ENCODE measurements around the gene USP32. TPM values are rescaled to one million over a fixed set of nuclear protein-coding genes. Genes with fewer than 3 reads are reported as not detected.

USP32 gene
- total RNA-seq, 1 donor from 2014 or later, result 53.6 TPM

- Mint-ChIP-seq H3K36me3 (ENCODE audit: unreplicated experiment) (peaks cover 2% of the 10 kb centered on the region), H3K27me3 (ENCODE audit: unreplicated experiment) (no peaks in the 10 kb centered on the region), H3K4me1 (ENCODE audit: unreplicated experiment) (peaks cover 31% of the 10 kb centered on the region), H3K4me3 (ENCODE audit: unreplicated experiment) (no peak overlapping the region), H3K27ac (ENCODE audit: unreplicated experiment) (no peak overlapping the region), H3K9me3 (ENCODE audit: unreplicated experiment) (no peaks in the 10 kb centered on the region)
- no peak for DNase-seq (ENCODE audit: extremely low spot score, unreplicated experiment)
- TF ChIP-seq CTCF (IDR thresholded peaks at IDR 0.05), result no peak
Measured at GRCh38 chr17:60171753-60172079, 220.2 kb downstream of the USP32 start.

- TF ChIP-seq CTCF (IDR thresholded peaks at IDR 0.05), result no peak
- no peak overlapping the region for H3K27ac Mint-ChIP-seq (ENCODE audit: unreplicated experiment)
- no peak for DNase-seq (ENCODE audit: extremely low spot score, unreplicated experiment)
Measured at GRCh38 chr17:60170835-60171752, 220.8 kb downstream of the USP32 start.

GRCh38 chr17:60169921-60170817, 221.8 kb downstream of the USP32 start:
- H3K4me3 Mint-ChIP-seq (ENCODE audit: unreplicated experiment), result no peak overlapping the region
- no peak for TF ChIP-seq CTCF (IDR thresholded peaks at IDR 0.05)
- H3K27ac Mint-ChIP-seq (ENCODE audit: unreplicated experiment), result no peak overlapping the region
- H3K27me3 Mint-ChIP-seq (ENCODE audit: unreplicated experiment), result peaks cover 7% of the 10 kb centered on the region
- no peaks in the 10 kb centered on the region for H3K9me3 Mint-ChIP-seq (ENCODE audit: unreplicated experiment)
- DNase-seq (ENCODE audit: extremely low spot score, unreplicated experiment), result no peak
- peaks cover 31% of the 10 kb centered on the region for H3K4me1 Mint-ChIP-seq (ENCODE audit: unreplicated experiment)
- peaks cover 2% of the 10 kb centered on the region for H3K36me3 Mint-ChIP-seq (ENCODE audit: unreplicated experiment)

More at GRCh38 chr17:60170835-60171752, 220.8 kb downstream of the USP32 start:
- Mint-ChIP-seq H3K27me3 (ENCODE audit: unreplicated experiment) (peaks cover 3% of the 10 kb centered on the region), H3K36me3 (ENCODE audit: unreplicated experiment) (peaks cover 2% of the 10 kb centered on the region), H3K4me1 (ENCODE audit: unreplicated experiment) (peaks cover 31% of the 10 kb centered on the region), H3K4me3 (ENCODE audit: unreplicated experiment) (no peak overlapping the region), H3K9me3 (ENCODE audit: unreplicated experiment) (no peaks in the 10 kb centered on the region)

- DNase-seq (ENCODE audit: extremely low spot score, unreplicated experiment), result no peak
- Mint-ChIP-seq H3K27me3 (ENCODE audit: unreplicated experiment) (peaks cover 7% of the 10 kb centered on the region), H3K4me1 (ENCODE audit: unreplicated experiment) (peaks cover 28% of the 10 kb centered on the region), H3K9me3 (ENCODE audit: unreplicated experiment) (no peaks in the 10 kb centered on the region), H3K36me3 (ENCODE audit: unreplicated experiment) (peaks cover 2% of the 10 kb centered on the region), H3K4me3 (ENCODE audit: unreplicated experiment) (no peak overlapping the region), H3K27ac (ENCODE audit: unreplicated experiment) (no peak overlapping the region)
- TF ChIP-seq CTCF (IDR thresholded peaks at IDR 0.05), result no peak
Measured at GRCh38 chr17:60168654-60169053, 223.3 kb downstream of the USP32 start.

Measured in osteocyte (in vitro differentiated cells).